GM12892 (cell line): ENCODE results near the gene SNRNP27.

ENCODE experiments used
- POLR2A ChIP-seq: IDR thresholded peaks from 2 replicates; pipeline ENCODE4 v1.6.1; 2011; ENCODE audit warnings: low read depth, low read length, control low read depth
- POLR2AphosphoS5 ChIP-seq: IDR thresholded peaks from 2 replicates; pipeline ENCODE4 v1.6.1; 2011; ENCODE audit warnings: low read depth, low read length, control low read depth
- TAF1 ChIP-seq: IDR thresholded peaks from 2 replicates; pipeline ENCODE4 v1.6.1; 2011; ENCODE audit warnings: low read depth, mild to moderate bottlenecking, control low read depth, low read length, borderline replicate concordance

- peak; percentile 52; the same call in 1 of the 2 replicates for TF ChIP-seq POLR2AphosphoS5
- TF ChIP-seq TAF1, result peak; percentile 44; the same call in 1 of the 2 replicates
- no peak; the same call in 1 of the 2 replicates for TF ChIP-seq POLR2A
Measured at GRCh38 chr2:69914950-69915945, 21.5 kb downstream of the SNRNP27 start, which contains the start of gene MXD1.
